Parathyroid adenoma (tissue), 2 donors: Measurements from ENCODE around the gene EFNA4.

Experiments
- H2AFZ ChIP-seq: fragments of 300-600 bp; sonication (generic); one replicate; pipeline ENCODE4 v1.7.0; 2017; ENCODE audit warnings: antibody characterized with exemption, mild to moderate bottlenecking
- H3K27ac ChIP-seq: fragments of 300-600 bp; sonication (generic); one replicate; pipeline ENCODE4 v1.7.0; 2017
- H3K27me3 ChIP-seq: fragments of 300-600 bp; sonication (generic); one replicate; pipeline ENCODE4 v1.7.0; 2017; ENCODE audit warnings: low read length; ENCODE audit not compliant: control insufficient read depth, insufficient read depth
- H3K36me3 ChIP-seq: fragments of 300-600 bp; sonication (generic); one replicate; pipeline ENCODE4 v1.7.0; 2017; ENCODE audit warnings: low read length; ENCODE audit not compliant: control insufficient read depth, insufficient read depth
- H3K4me1 ChIP-seq: fragments of 300-600 bp; sonication (generic); one replicate; pipeline ENCODE4 v1.7.0; 2017; ENCODE audit warnings: control low read depth
- H3K4me2 ChIP-seq: fragments of 300-600 bp; sonication (generic); one replicate; pipeline ENCODE4 v1.7.0; 2017; ENCODE audit warnings: low read length
- H3K4me3 ChIP-seq: fragments of 300-600 bp; sonication (generic); one replicate; pipeline ENCODE4 v1.7.0; 2017; ENCODE audit warnings: low read depth, low read length
- H3K79me2 ChIP-seq: fragments of 300-600 bp; sonication (generic); one replicate; pipeline ENCODE4 v1.7.0; 2017; ENCODE audit warnings: control low read depth
- H3K9ac ChIP-seq: fragments of 300-600 bp; sonication (generic); one replicate; pipeline ENCODE4 v1.7.0; 2017; ENCODE audit warnings: mild to moderate bottlenecking
- H3K9me3 ChIP-seq: fragments of 300-600 bp; sonication (generic); one replicate; pipeline ENCODE4 v1.7.0; 2017; ENCODE audit warnings: low read length; ENCODE audit not compliant: control insufficient read depth
- TF ChIP-seq, protein P1 (sequence below): fragments of 300-600 bp; sonication (generic); IDR thresholded peaks from one replicate; pipeline ENCODE4 v1.7.0; 2017; ENCODE audit warnings: antibody characterized with exemption, mild to moderate bottlenecking
- donor health status: primary hyperparathyroidism.

Gene EFNA4

DNA sequence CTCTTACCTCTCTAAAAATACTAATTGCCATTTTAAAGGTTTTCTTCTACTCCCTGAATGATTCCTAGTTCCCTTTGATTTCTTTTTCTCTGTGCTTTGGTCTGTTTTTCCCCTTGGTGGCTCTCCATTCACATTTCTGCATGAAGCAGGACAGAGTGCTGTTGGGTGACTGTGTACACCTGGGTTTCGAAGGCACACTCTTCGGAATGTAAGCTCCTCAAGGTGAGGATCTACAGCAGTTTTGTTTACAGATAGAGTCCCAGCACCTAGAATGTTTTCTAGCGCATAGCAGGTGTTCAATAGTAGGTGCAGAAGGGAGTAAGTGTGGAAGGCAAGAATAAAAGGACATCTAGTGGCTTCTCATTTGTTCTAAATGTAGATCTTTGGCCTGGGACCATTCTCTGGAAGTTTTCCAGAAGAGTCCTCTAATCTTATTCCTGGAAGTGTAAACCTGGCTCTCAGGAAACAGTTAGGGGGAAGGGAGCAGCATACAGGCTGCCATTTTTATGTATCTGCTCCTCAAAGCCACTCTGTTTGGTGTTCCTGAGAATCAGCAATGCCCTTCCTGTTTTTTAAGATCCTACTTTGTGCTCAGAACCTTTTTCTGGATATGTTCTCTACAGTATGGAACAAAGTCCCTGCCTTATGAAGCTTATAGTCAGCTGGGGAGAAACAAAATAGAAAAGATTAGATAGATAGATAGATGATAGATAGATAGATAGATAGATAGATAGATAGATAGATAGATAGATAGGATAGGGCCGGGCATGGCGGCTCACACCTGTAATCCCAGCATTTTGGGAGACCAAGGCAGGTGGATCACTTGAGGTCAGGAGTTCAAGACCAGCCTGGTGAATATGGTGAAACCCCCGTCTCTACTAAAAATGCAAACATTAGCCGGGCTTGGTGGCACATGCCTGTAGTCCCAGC, 41.3 kb downstream of the EFNA4 start:
- H3K27me3 ChIP-seq, result no peaks in the 10 kb centered on the region
- H3K36me3 ChIP-seq, result no peaks in the 10 kb centered on the region
- no peaks in the 10 kb centered on the region for H3K9me3 ChIP-seq
- H3K4me1 ChIP-seq, result no peaks in the 10 kb centered on the region
- no peak overlapping the region for H3K27ac ChIP-seq
- H2AFZ ChIP-seq, result no peak overlapping the region
- H3K79me2 ChIP-seq, result no peaks in the 10 kb centered on the region
- H3K4me2 ChIP-seq, result no peak overlapping the region
- H3K9ac ChIP-seq, result no peak overlapping the region
- TF ChIP-seq, protein P1, sequence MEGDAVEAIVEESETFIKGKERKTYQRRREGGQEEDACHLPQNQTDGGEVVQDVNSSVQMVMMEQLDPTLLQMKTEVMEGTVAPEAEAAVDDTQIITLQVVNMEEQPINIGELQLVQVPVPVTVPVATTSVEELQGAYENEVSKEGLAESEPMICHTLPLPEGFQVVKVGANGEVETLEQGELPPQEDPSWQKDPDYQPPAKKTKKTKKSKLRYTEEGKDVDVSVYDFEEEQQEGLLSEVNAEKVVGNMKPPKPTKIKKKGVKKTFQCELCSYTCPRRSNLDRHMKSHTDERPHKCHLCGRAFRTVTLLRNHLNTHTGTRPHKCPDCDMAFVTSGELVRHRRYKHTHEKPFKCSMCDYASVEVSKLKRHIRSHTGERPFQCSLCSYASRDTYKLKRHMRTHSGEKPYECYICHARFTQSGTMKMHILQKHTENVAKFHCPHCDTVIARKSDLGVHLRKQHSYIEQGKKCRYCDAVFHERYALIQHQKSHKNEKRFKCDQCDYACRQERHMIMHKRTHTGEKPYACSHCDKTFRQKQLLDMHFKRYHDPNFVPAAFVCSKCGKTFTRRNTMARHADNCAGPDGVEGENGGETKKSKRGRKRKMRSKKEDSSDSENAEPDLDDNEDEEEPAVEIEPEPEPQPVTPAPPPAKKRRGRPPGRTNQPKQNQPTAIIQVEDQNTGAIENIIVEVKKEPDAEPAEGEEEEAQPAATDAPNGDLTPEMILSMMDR, result no peak
- H3K4me3 ChIP-seq, result no peak overlapping the region

- H3K79me2 ChIP-seq, result no peaks in the 10 kb centered on the region
- no peak overlapping the region for H3K27ac ChIP-seq
- no peak overlapping the region for H3K9ac ChIP-seq
- no peak overlapping the region for H3K4me3 ChIP-seq
- no peak overlapping the region for H3K4me2 ChIP-seq
- H3K27me3 ChIP-seq, result no peaks in the 10 kb centered on the region
- H3K36me3 ChIP-seq, result no peaks in the 10 kb centered on the region
- no peaks in the 10 kb centered on the region for H3K4me1 ChIP-seq
- TF ChIP-seq, protein P1, result no peak
- no peak overlapping the region for H2AFZ ChIP-seq
- no peaks in the 10 kb centered on the region for H3K9me3 ChIP-seq
Observed at GRCh38 chr1:155105604-155106011, 42.1 kb downstream of the EFNA4 start.

GRCh38 chr1:155106862-155107261, 43.3 kb downstream of the EFNA4 start:
- TF ChIP-seq, protein P1, result no peak
- Histone ChIP-seq H3K27me3 (no peaks in the 10 kb centered on the region), H3K4me2 (no peak overlapping the region), H3K9me3 (no peaks in the 10 kb centered on the region), H3K27ac (no peak overlapping the region), H2AFZ (no peak overlapping the region), H3K9ac (no peak overlapping the region), H3K36me3 (no peaks in the 10 kb centered on the region), H3K79me2 (no peaks in the 10 kb centered on the region), H3K4me1 (no peaks in the 10 kb centered on the region), H3K4me3 (no peak overlapping the region)

- no peak overlapping the region for H3K9ac ChIP-seq
- no peaks in the 10 kb centered on the region for H3K79me2 ChIP-seq
- no peak overlapping the region for H3K4me3 ChIP-seq
- no peaks in the 10 kb centered on the region for H3K9me3 ChIP-seq
- no peak overlapping the region for H3K27ac ChIP-seq
- no peak overlapping the region for H3K4me2 ChIP-seq
- H3K4me1 ChIP-seq, result no peaks in the 10 kb centered on the region
- no peaks in the 10 kb centered on the region for H3K36me3 ChIP-seq
- H2AFZ ChIP-seq, result no peak overlapping the region
- no peaks in the 10 kb centered on the region for H3K27me3 ChIP-seq
- TF ChIP-seq, protein P1, result no peak
Observed at GRCh38 chr1:155107309-155108264, 44.0 kb downstream of the EFNA4 start.
